Activated CD8-positive, alpha-beta memory T cell treated with anti-CD3 and anti-CD28 coated beads, Interleukin-2, amount 50 U/mL, for 48 hours (primary cell): Measurements from ENCODE around the gene RPTOR.
"Not testable (repeated sequence)": the region's sequence is repeated elsewhere in the genome, so short reads cannot be mapped to it uniquely, and the experiment has no call there.

Experiments used
- DNase-seq: peaks from one replicate; pipeline ENCODE4 v3.0.0-alpha.2; 2020

RPTOR gene

GRCh38 chr17:80544655-80545498 lies at the start of gene RPTOR:
Gene RPTOR, plus strand, starts transcription at chr17:80544838. Its CDS starts 792 bp downstream, at chr17:80545630.
- peak; percentile 92 for DNase-seq

GRCh38 chr17:80497726-80498241 lies 46.9 kb upstream of the RPTOR start:
- no peak for DNase-seq

GRCh38 chr17:80498242-80498919 lies 46.3 kb upstream of the RPTOR start:
- DNase-seq = no peak

- no peak for DNase-seq
Measured at GRCh38 chr17:80498920-80499410, 45.7 kb upstream of the RPTOR start.

GRCh38 chr17:80499560-80499959 lies 45.1 kb upstream of the RPTOR start:
- DNase-seq = no peak

GRCh38 chr17:80499961-80500665 lies 44.5 kb upstream of the RPTOR start:
- DNase-seq = no peak

- no peak for DNase-seq
Measured at GRCh38 chr17:80501741-80502577, 42.7 kb upstream of the RPTOR start.

- no peak for DNase-seq
Measured at GRCh38 chr17:80502578-80502877, 42.1 kb upstream of the RPTOR start.

GRCh38 chr17:80503031-80503430 lies 41.6 kb upstream of the RPTOR start:
- no peak for DNase-seq

GRCh38 chr17:80503921-80504320 lies 40.7 kb upstream of the RPTOR start:
- no peak for DNase-seq

GRCh38 chr17:80504686-80505413 lies 39.8 kb upstream of the RPTOR start:
- DNase-seq = no peak

GRCh38 chr17:80507177-80507576 lies 37.5 kb upstream of the RPTOR start:
- not testable (repeated sequence) for DNase-seq

GRCh38 chr17:80507965-80508364 lies 36.7 kb upstream of the RPTOR start:
- DNase-seq = no peak

- no peak for DNase-seq
Measured at GRCh38 chr17:80509311-80509710, 35.3 kb upstream of the RPTOR start.

GRCh38 chr17:80510132-80510531 lies 34.5 kb upstream of the RPTOR start:
- DNase-seq = no peak

- no peak for DNase-seq
Measured at GRCh38 chr17:80510772-80511171, 33.9 kb upstream of the RPTOR start.

GRCh38 chr17:80511222-80512180 lies 33.1 kb upstream of the RPTOR start:
- DNase-seq = no peak

- DNase-seq = no peak
Measured at GRCh38 chr17:80512233-80512632, 32.4 kb upstream of the RPTOR start.

GRCh38 chr17:80513201-80513600 lies 31.4 kb upstream of the RPTOR start:
- DNase-seq = no peak

- no peak for DNase-seq
Measured at GRCh38 chr17:80513892-80514291, 30.7 kb upstream of the RPTOR start.
